Measurements from ENCODE around the gene GALNT18. TPM values are rescaled to one million over a fixed set of nuclear protein-coding genes. Genes with fewer than 3 reads are reported as not detected.

Gene GALNT18
- total RNA-seq, 3 donors from 2014 or later (not counting 1 experiment from before 2014, with no cell fraction given): 0.18 to 0.42 (median 0.38) TPM

DNA sequence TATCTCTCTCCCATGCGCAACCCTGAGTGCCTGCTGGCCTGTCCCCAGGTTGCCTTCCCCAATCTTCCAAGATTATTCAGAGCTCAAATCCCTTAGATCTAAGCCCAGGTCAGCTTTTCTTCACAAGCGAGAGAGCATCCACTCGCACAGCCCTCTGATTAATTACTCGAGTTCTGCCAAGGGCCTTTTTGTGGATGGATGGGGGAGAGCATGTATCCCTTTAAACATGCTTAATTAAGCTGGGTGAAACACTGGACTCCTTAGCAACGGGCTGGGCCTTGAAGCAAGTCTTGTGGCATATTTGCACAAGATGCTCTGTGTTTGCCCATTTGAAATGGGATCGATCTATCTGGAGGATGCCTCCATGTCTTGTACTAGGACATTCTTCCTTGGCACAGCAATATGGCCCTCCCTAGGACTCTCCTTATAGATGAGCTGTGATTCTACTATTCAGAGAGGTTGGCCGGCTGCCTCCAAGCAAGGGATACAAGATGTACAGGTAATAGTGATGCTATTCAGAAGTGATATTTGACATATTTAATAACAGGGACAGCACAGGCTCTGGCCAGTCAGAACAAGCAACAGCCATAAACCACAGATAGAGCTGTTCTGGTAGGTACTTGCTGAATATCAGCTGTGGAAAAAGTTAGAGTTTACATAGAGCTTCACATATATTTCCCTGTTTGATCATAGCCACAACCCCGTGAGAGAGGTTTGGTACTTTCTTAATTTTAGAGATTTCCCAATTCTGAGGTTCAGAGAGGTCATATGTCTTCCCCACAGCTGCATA, 394.3 kb downstream of the GALNT18 start:
- Mint-ChIP-seq H3K4me3 (no peak overlapping the region), H3K4me1 (no peaks in the 10 kb centered on the region), H3K9me3 (no peaks in the 10 kb centered on the region), H3K36me3 (no peaks in the 10 kb centered on the region), H3K27ac (no peak overlapping the region), H3K27me3 (ENCODE audit: low read depth in 2 of 2) (peaks cover 13 to 17% of the 10 kb centered on the region in 2 donors)
- no peak for DNase-seq
- Histone ChIP-seq H3K4me3 (ENCODE audit: low read length) (no peak overlapping the region), H3K4me1 (ENCODE audit: control insufficient read depth, insufficient read depth, low read length) (no peaks in the 10 kb centered on the region), H3K27ac (ENCODE audit: low read length) (no peak overlapping the region), H3K36me3 (ENCODE audit: control insufficient read depth, insufficient read depth, low read length) (no peaks in the 10 kb centered on the region), H3K9me3 (ENCODE audit: control insufficient read depth, insufficient read depth, low read length) (no peaks in the 10 kb centered on the region), H3K27me3 (ENCODE audit: control insufficient read depth, insufficient read depth, low read length) (peaks cover 2% of the 10 kb centered on the region)
- intact Hi-C loops (cut with micrococcal nuclease): no loop called here
- ATAC-seq: no peak
- TF ChIP-seq, protein P1, sequence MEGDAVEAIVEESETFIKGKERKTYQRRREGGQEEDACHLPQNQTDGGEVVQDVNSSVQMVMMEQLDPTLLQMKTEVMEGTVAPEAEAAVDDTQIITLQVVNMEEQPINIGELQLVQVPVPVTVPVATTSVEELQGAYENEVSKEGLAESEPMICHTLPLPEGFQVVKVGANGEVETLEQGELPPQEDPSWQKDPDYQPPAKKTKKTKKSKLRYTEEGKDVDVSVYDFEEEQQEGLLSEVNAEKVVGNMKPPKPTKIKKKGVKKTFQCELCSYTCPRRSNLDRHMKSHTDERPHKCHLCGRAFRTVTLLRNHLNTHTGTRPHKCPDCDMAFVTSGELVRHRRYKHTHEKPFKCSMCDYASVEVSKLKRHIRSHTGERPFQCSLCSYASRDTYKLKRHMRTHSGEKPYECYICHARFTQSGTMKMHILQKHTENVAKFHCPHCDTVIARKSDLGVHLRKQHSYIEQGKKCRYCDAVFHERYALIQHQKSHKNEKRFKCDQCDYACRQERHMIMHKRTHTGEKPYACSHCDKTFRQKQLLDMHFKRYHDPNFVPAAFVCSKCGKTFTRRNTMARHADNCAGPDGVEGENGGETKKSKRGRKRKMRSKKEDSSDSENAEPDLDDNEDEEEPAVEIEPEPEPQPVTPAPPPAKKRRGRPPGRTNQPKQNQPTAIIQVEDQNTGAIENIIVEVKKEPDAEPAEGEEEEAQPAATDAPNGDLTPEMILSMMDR (IDR thresholded peaks at IDR 0.05): no peak
- WGBS (ENCODE audit: insufficient coverage): 91% methylated on average over 8 of the region's 8 CpGs

Other genes starting within 250 kb of the GALNT18 start
- gene USP47, start 220.0 kb upstream of the GALNT18 start, total RNA-seq: 100 to 1,000 TPM; 102 to 108 (median 107) TPM

Measured in natural killer cell (primary cell).